H1 (cell line): ENCODE data around the gene PHYHD1. TPM values are rescaled to one million over a fixed set of nuclear protein-coding genes. Genes with fewer than 3 reads are reported as not detected.

Experiments
- CTCF ChIA-PET: fragments of 300-600 bp; sonication (Branson Sonifier 250); formaldehyde crosslinking; loops from one replicate; lab custom pipeline; 2021; ENCODE audit not compliant: partially characterized antibody; lab: Charles Lee
- POLR2A ChIA-PET: fragments of 300-600 bp; sonication (Branson Sonifier 250); formaldehyde crosslinking; loops from one replicate; lab custom pipeline; 2021; ENCODE audit warnings: inconsistent platforms; ENCODE audit not compliant: partially characterized antibody; lab: Charles Lee
- DNase-seq, 2 experiments: peaks; one replicate each; pipeline versions ENCODE4 v3.0.0 to v3.0.0-alpha.2; 2010 to 2022; ENCODE audit warnings: low spot score in 2 of 2, low read depth in 1 of 2, mixed read lengths in 1 of 2
- FAIRE-seq: peaks from 2 replicates; lab custom pipeline; 2011; peaks lifted over from hg19 to GRCh38; lab: Jason Lieb, UNC
- H2AFZ ChIP-seq: 2 replicates; pipeline ENCODE4 v1.8.1; 2012; ENCODE audit warnings: low read length, inconsistent platforms
- H2AK5ac ChIP-seq: 2 replicates; pipeline ENCODE4 v1.6.1; 2013; ENCODE audit warnings: low read depth, low read length
- H2BK120ac ChIP-seq: replicated peaks from 2 replicates; pipeline ENCODE3; 2013; ENCODE audit warnings: low read depth, low read length, inconsistent platforms
- H2BK12ac ChIP-seq: 2 replicates; pipeline ENCODE4 v1.6.1; 2013; ENCODE audit warnings: low read depth, low read length
- H2BK15ac ChIP-seq: 2 replicates; pipeline ENCODE4 v1.6.1; 2013; ENCODE audit warnings: low read length
- H2BK20ac ChIP-seq: 2 replicates; pipeline ENCODE4 v1.6.1; 2013; ENCODE audit warnings: low read length
- H2BK5ac ChIP-seq: 2 replicates; pipeline ENCODE4 v1.6.1; 2013; ENCODE audit warnings: low read depth, low read length
- H3K14ac ChIP-seq: 2 replicates; pipeline ENCODE4 v1.6.1; 2013; ENCODE audit warnings: inconsistent platforms; ENCODE audit not compliant: insufficient read length
- H3K18ac ChIP-seq: 2 replicates; pipeline ENCODE4 v1.6.1; 2013; ENCODE audit warnings: low read length; ENCODE audit errors: extremely low read depth
- H3K23ac ChIP-seq: 2 replicates; pipeline ENCODE4 v1.6.1; 2013; ENCODE audit warnings: inconsistent platforms; ENCODE audit not compliant: insufficient read length
- H3K23me2 ChIP-seq: 2 replicates; pipeline ENCODE4 v1.6.1; 2013; ENCODE audit warnings: low read depth, low read length
- H3K27ac ChIP-seq: 2 replicates; pipeline ENCODE4 v1.6.1; 2011; ENCODE audit warnings: low read depth, low read length, inconsistent platforms
- H3K27me3 ChIP-seq, 4 experiments: replicated peaks in 1 of 4; 1 replicate in 1 of 4; 2 replicates in 3 of 4; pipeline versions ENCODE4 v1.6.1 to v1.8.1; 2011 to 2013; ENCODE audit warnings: low read length in 3 of 4, mild to moderate bottlenecking in 3 of 4, inconsistent platforms in 2 of 4, mixed read lengths in 2 of 4, moderate library complexity in 1 of 4; ENCODE audit not compliant: control insufficient read depth in 3 of 4, insufficient read depth in 3 of 4; ENCODE audit errors: extremely low read depth in 1 of 4
- H3K36me3 ChIP-seq, 4 experiments: 2 replicates each; pipeline versions ENCODE4 v1.6.1 to v1.8.1; 2011 to 2013; ENCODE audit warnings: mild to moderate bottlenecking in 4 of 4, low read length in 3 of 4, moderate library complexity in 2 of 4, control low read depth in 1 of 4, inconsistent platforms in 1 of 4; ENCODE audit not compliant: insufficient read depth in 4 of 4, control insufficient read depth in 2 of 4
- H3K4ac ChIP-seq: replicated peaks from 2 replicates; pipeline ENCODE3; 2013; ENCODE audit warnings: low read length, low read depth, mixed read lengths, inconsistent platforms; ENCODE audit not compliant: insufficient read length
- H3K4me1 ChIP-seq, 4 experiments: replicated peaks in 1 of 4; 1 replicate in 1 of 4; 2 replicates in 3 of 4; pipeline versions ENCODE4 v1.6.1 to v1.8.1; 2011 to 2013; ENCODE audit warnings: low read length in 3 of 4, inconsistent platforms in 2 of 4, mixed read lengths in 1 of 4; ENCODE audit not compliant: insufficient read depth in 4 of 4, control insufficient read depth in 3 of 4
- H3K4me2 ChIP-seq, 2 experiments: 2 replicates each; pipeline versions ENCODE4 v1.6.1 to v1.8.1; 2011 to 2013; ENCODE audit warnings: low read depth in 2 of 2, low read length in 2 of 2, control low read depth in 1 of 2, inconsistent platforms in 1 of 2, mild to moderate bottlenecking in 1 of 2; ENCODE audit not compliant: insufficient read depth in 1 of 2
- H3K4me3 ChIP-seq, 4 experiments: fragments of 200-600, 300-600 bp in 1 of 4; sonication (generic), shearing (Covaris generic), sonication (Bioruptor Twin) in 1 of 4; 2 replicates each; pipeline versions ENCODE4 v1.5.1 to v1.8.1; 2011 to 2016; ENCODE audit warnings: low read length in 4 of 4, low read depth in 3 of 4, control low read depth in 2 of 4, inconsistent platforms in 2 of 4, mild to moderate bottlenecking in 2 of 4, mixed read lengths in 1 of 4, moderate library complexity in 1 of 4; ENCODE audit not compliant: insufficient read depth in 2 of 4; ENCODE audit errors: extremely low read depth in 1 of 4
- H3K56ac ChIP-seq: replicated peaks from 2 replicates; pipeline ENCODE3; 2013; ENCODE audit warnings: low read depth, mild to moderate bottlenecking, mixed read lengths, low read length, inconsistent platforms; ENCODE audit not compliant: insufficient read length
- H3K79me1 ChIP-seq: 2 replicates; pipeline ENCODE4 v1.6.1; 2013; ENCODE audit warnings: low read depth, low read length, control low read depth
- H3K79me2 ChIP-seq, 2 experiments: 2 replicates each; pipeline versions ENCODE4 v1.6.1 to v1.8.1; 2012 to 2013; ENCODE audit warnings: low read length in 2 of 2, mild to moderate bottlenecking in 2 of 2, inconsistent platforms in 1 of 2; ENCODE audit not compliant: insufficient read depth in 2 of 2, control insufficient read depth in 1 of 2
- H3K9ac ChIP-seq, 4 experiments: replicated peaks in 1 of 4; 1 replicate in 1 of 4; 2 replicates in 3 of 4; pipeline versions ENCODE4 v1.6.1 to v1.8.1; 2011 to 2013; ENCODE audit warnings: low read depth in 3 of 4, low read length in 3 of 4, control low read depth in 2 of 4, mild to moderate bottlenecking in 2 of 4, moderate library complexity in 2 of 4, inconsistent platforms in 1 of 4; ENCODE audit errors: extremely low read depth in 1 of 4
- H3K9me3 ChIP-seq, 2 experiments: 2 replicates each; pipeline versions ENCODE4 v1.6.1 to v1.8.1; 2012 to 2013; ENCODE audit warnings: mild to moderate bottlenecking in 2 of 2, moderate library complexity in 2 of 2, control low read depth in 1 of 2, inconsistent platforms in 1 of 2, low read depth in 1 of 2, low read length in 1 of 2, mixed read lengths in 1 of 2; ENCODE audit not compliant: insufficient read depth in 2 of 2
- H4K20me1 ChIP-seq, 2 experiments: replicated peaks in 1 of 2; 2 replicates each; pipeline versions ENCODE3 to v1.8.1; 2011 to 2013; ENCODE audit warnings: inconsistent platforms in 2 of 2, low read length in 2 of 2, mild to moderate bottlenecking in 1 of 2; ENCODE audit not compliant: insufficient read depth in 2 of 2, control insufficient read depth in 1 of 2
- H4K5ac ChIP-seq: 2 replicates; pipeline ENCODE4 v1.6.1; 2013; ENCODE audit warnings: low read length, low read depth, mixed read lengths, inconsistent platforms; ENCODE audit not compliant: insufficient read length
- H4K8ac ChIP-seq: 2 replicates; pipeline ENCODE4 v1.8.0; 2013; ENCODE audit warnings: mild to moderate bottlenecking, moderate library complexity, low read length, inconsistent platforms; ENCODE audit not compliant: insufficient read depth; ENCODE audit errors: extremely low read depth
- H4K91ac ChIP-seq: replicated peaks from 2 replicates; pipeline ENCODE3; 2013; ENCODE audit warnings: low read length, mixed read lengths, inconsistent platforms; ENCODE audit not compliant: insufficient read length
- ATF3 ChIP-seq: IDR thresholded peaks from 2 replicates; pipeline ENCODE4 v1.6.1; 2011; ENCODE audit warnings: low read depth, mild to moderate bottlenecking, low read length; ENCODE audit not compliant: insufficient read depth
- CEBPB ChIP-seq: IDR thresholded peaks from 2 replicates; pipeline ENCODE4 v1.6.1; 2012; ENCODE audit warnings: low read depth, low read length
- EZH2 ChIP-seq: fragments of 200-600 bp; sonication (generic); IDR thresholded peaks from 2 replicates; pipeline ENCODE4 v1.7.1; 2012; ENCODE audit warnings: low read depth, mild to moderate bottlenecking, moderate library complexity, low read length, inconsistent platforms; ENCODE audit not compliant: severe bottlenecking
- HDAC6 ChIP-seq: IDR thresholded peaks from one replicate; pipeline ENCODE4 v1.7.1; 2012; ENCODE audit warnings: low read depth, mild to moderate bottlenecking, inconsistent platforms, low read length, moderate library complexity
- KDM1A ChIP-seq: fragments of 200-600, 300-600 bp; sonication (generic); IDR thresholded peaks from 2 replicates; pipeline ENCODE4 v1.7.1; 2016; ENCODE audit warnings: mild to moderate bottlenecking, low read length, borderline replicate concordance
- KDM5A ChIP-seq: fragments of 200-600 bp; IDR thresholded peaks from 2 replicates; pipeline ENCODE4 v1.7.1; 2012; ENCODE audit warnings: mild to moderate bottlenecking, low read length, inconsistent platforms, mixed read lengths
- POLR2A ChIP-seq, 2 experiments: IDR thresholded peaks; 1 replicate in 1 of 2; 2 replicates in 1 of 2; pipeline ENCODE4 v1.6.1; 2011; ENCODE audit warnings: low read depth in 2 of 2, low read length in 2 of 2, mild to moderate bottlenecking in 2 of 2; ENCODE audit errors: control extremely low read depth in 1 of 2
- POU5F1 ChIP-seq: IDR thresholded peaks from 2 replicates; pipeline ENCODE4 v1.6.1; 2011; ENCODE audit warnings: low read depth, mild to moderate bottlenecking, low read length, moderate library complexity
- RAD21 ChIP-seq, 2 experiments: IDR thresholded peaks in 1 of 2; conservative IDR thresholded peaks in 1 of 2; 2 replicates each; pipeline ENCODE4 v1.6.1; 2011; ENCODE audit warnings: low read depth in 2 of 2, low read length in 2 of 2, improper control_type of control experiment in 1 of 2, inconsistent platforms in 1 of 2, mild to moderate bottlenecking in 1 of 2, moderate library complexity in 1 of 2
- RNF2 ChIP-seq: fragments of 200-900, 300-1000 bp; sonication (generic); IDR thresholded peaks from 2 replicates; pipeline ENCODE4 v1.7.1; 2016; ENCODE audit warnings: borderline replicate concordance, low read depth, mild to moderate bottlenecking, antibody characterized with exemption, low read length; ENCODE audit not compliant: poor library complexity, severe bottlenecking; ENCODE audit errors: missing control alignments
- SUZ12 ChIP-seq: fragments of 200-600 bp; sonication (generic); IDR thresholded peaks from 2 replicates; pipeline ENCODE4 v1.6.1; 2012; ENCODE audit warnings: mild to moderate bottlenecking, inconsistent platforms, low read length, moderate library complexity, mixed read lengths
- TEAD4 ChIP-seq: IDR thresholded peaks from 2 replicates; pipeline ENCODE4 v1.6.1; 2012; ENCODE audit warnings: low read depth, low read length, inconsistent platforms, mixed read lengths
- ZNF274 ChIP-seq: IDR thresholded peaks from 2 replicates; pipeline ENCODE4 v1.7.0; 2012; ENCODE audit warnings: low read length, borderline replicate concordance; ENCODE audit errors: extremely low read depth
- WGBS, 2 experiments: shearing (Covaris generic) in 1 of 2; methylation state at CpG; one replicate each; pipeline versions ENCODE4 v1.1.6 to v1.1.7; 2013 to 2015; ENCODE audit warnings: low lambda C conversion rate in 2 of 2, mixed read lengths in 2 of 2, inconsistent platforms in 1 of 2, low coverage in 1 of 2, missing lambda C conversion rate in 1 of 2; ENCODE audit not compliant: insufficient replicate concordance in 2 of 2, insufficient coverage in 1 of 2, insufficient read length in 1 of 2; ENCODE audit errors: extremely low coverage in 1 of 2, missing lambda C conversion rate in 1 of 2; 5-methylcytosine and 5-hydroxymethylcytosine counted together
- polyA plus RNA-seq, 7 experiments: library from polyadenylated mRNA; depleted of rRNA in 3 of 7; stranded (reverse) in 5 of 7; unstranded in 2 of 7; fragments of >200 nt in 5 of 7; fragments of 200-250 nt in 2 of 7; gene quantifications; 1 replicate in 5 of 7; 2 replicates in 1 of 7; 4 replicates in 1 of 7; pipeline versions ENCODE4 v1.2.1 to v1.2.3, GENCODE V29; 2011 to 2013; ENCODE audit warnings: missing spikeins in 2 of 7, mixed read lengths in 2 of 7
- total RNA-seq: library from RNA; stranded (reverse); fragmentation: NEBNext Ultra II Directional; extraction: Animal tissue kit (Norgen Biotek cat#: 25700); gene quantifications from 2 replicates; pipeline ENCODE4 v1.2.1, GENCODE V29; 2021

Gene PHYHD1
- total and polyA plus RNA-seq, 2 of the 8 experiments (the other 6 are each of a cell fraction or from before 2014, with no cell fraction given), result 14.1 to 25.6 TPM

- Histone ChIP-seq H3K36me3 (peaks cover 17 to 36% (median 31%) of the 10 kb centered on the region in 4 experiments; a peak in 7 of 8 replicates), H4K20me1 (peaks cover 20 to 28% of the 10 kb centered on the region in 2 experiments), H3K23me2 (no peaks in the 10 kb centered on the region)
- no peak for TF ChIP-seq KDM1A
- no peak for TF ChIP-seq TEAD4
- TF ChIP-seq RAD21 (IDR thresholded peaks at IDR 0.05 in 1 of 2, conservative IDR thresholded peaks at IDR 0.05 in 1 of 2; ENCODE audit: low read depth in 2 of 2, low read length in 2 of 2), result no peak
- no peak for TF ChIP-seq ATF3
- TF ChIP-seq POU5F1, result no peak
- TF ChIP-seq RNF2, result no peak
- TF ChIP-seq HDAC6, result no peak
- no peak for TF ChIP-seq POLR2A (IDR thresholded peaks at IDR 0.05; ENCODE audit: control extremely low read depth in 1 of 2, low read depth in 2 of 2, low read length in 2 of 2)
- no peak for TF ChIP-seq EZH2
- no peak for TF ChIP-seq CEBPB
- no peak for TF ChIP-seq SUZ12
- TF ChIP-seq ZNF274, result no peak
- TF ChIP-seq KDM5A, result no peak
Observed at GRCh38 chr9:128905964-128906363, 14.8 kb upstream of the PHYHD1 start.

More at GRCh38 chr9:128905964-128906363, 14.8 kb upstream of the PHYHD1 start:
- Histone ChIP-seq H3K4me2 (no peak overlapping the region), H2AFZ (no peak overlapping the region), H3K18ac (no peak overlapping the region), H3K4me3 (no peak overlapping the region), H2BK120ac (no peak overlapping the region), H4K91ac (no peak overlapping the region), H2BK12ac (no peak overlapping the region), H3K4me1 (peaks cover 0 to 4% (median 2%) of the 10 kb centered on the region in 4 experiments; a peak in 5 of 7 replicates), H3K9ac (no peak overlapping the region), H2AK5ac (no peak overlapping the region), H3K27me3 (no peaks in the 10 kb centered on the region), H3K4ac (no peak overlapping the region), H3K23ac (no peak overlapping the region), H3K27ac (no peak overlapping the region), H3K56ac (no peak overlapping the region), H2BK20ac (no peak overlapping the region), H3K79me1 (peaks cover 6% of the 10 kb centered on the region), H4K5ac (no peak overlapping the region), H3K14ac (no peak overlapping the region), H4K8ac (no peak overlapping the region), H3K9me3 (no peaks in the 10 kb centered on the region), H2BK15ac (no peak overlapping the region), H2BK5ac (no peak overlapping the region), H3K79me2 (peaks cover 0 to 54% of the 10 kb centered on the region in 2 experiments; a peak in 2 of 4 replicates)
- ChIA-PET POLR2A (interaction anchor here (1.3 to 1.7 kb wide), 2 partner anchors 8 to 12 kb away, joined by 3 to 4 read pairs; no protein-coding TSS in a partner anchor), CTCF (interaction anchor here (0.6 to 1.4 kb wide), 6 partner anchors 20 to 831 kb away, joined by 3 to 4 read pairs (median 3); no protein-coding TSS in a partner anchor)
- 99% methylated on average over 6 of the region's 7 CpGs; no CpG with 5 or more reads in 1 of the 2 experiments for WGBS, 2 experiments
- DNase-seq (no peak), FAIRE-seq (no peak)
